ENCODE results near the gene SBK3.
"Not testable (repeated sequence)": the region's sequence is repeated elsewhere in the genome, so short reads cannot be mapped to it uniquely, and the experiment has no call there.

The SBK3 gene

DNA sequence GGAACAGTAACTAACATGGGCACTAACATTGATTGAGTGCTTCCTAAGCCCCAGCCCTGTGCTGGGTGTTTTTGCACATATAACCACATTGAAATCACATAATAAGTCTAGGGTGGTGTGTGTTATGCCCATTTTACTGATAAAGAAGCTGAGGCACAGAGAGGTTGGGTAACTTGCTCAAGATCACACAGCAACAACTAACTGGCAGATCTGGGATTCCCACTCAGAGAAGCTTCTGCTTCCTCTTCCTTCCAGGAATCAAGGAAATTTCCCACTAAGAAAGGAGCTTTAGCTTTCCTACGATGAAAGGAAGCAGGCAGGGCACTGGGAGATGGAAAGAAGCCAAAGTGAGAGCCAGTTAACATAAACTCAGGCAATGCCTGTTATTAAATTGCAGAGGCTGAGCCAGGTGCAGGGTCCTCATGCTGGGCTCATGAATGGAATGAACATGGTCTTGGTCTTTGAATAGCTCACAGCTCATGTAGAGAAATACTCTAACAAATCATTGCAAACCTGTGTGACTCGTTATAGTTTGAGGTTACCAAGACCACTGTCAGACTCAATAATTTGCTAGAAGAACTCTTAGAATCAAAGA lies 47.0 kb downstream of the SBK3 start:
- TF ChIP-seq ZNF768 (tag by site-specific recombination; IDR thresholded peaks at IDR 0.05): peak; percentile 89; the same call in 1 of the 2 replicates
- no peak for TF ChIP-seq ZFHX2 (tag by site-specific recombination; conservative IDR thresholded peaks at IDR 0.05)
- TF ChIP-seq, protein P1, sequence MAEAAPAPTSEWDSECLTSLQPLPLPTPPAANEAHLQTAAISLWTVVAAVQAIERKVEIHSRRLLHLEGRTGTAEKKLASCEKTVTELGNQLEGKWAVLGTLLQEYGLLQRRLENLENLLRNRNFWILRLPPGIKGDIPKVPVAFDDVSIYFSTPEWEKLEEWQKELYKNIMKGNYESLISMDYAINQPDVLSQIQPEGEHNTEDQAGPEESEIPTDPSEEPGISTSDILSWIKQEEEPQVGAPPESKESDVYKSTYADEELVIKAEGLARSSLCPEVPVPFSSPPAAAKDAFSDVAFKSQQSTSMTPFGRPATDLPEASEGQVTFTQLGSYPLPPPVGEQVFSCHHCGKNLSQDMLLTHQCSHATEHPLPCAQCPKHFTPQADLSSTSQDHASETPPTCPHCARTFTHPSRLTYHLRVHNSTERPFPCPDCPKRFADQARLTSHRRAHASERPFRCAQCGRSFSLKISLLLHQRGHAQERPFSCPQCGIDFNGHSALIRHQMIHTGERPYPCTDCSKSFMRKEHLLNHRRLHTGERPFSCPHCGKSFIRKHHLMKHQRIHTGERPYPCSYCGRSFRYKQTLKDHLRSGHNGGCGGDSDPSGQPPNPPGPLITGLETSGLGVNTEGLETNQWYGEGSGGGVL (tag by site-specific recombination; IDR thresholded peaks at IDR 0.05): no peak
- TF ChIP-seq IKZF3 (tag by site-specific recombination; IDR thresholded peaks at IDR 0.05): no peak
- ChIA-PET POLR2A (interaction anchor here (1.4 to 1.7 kb wide), 2 partner anchors 12 to 22 kb away, joined by 3 to 4 read pairs; partner anchors contain the start of gene ZNF628), CTCF (interaction anchor here (0.6 to 2.3 kb wide), 5 partner anchors 31 to 673 kb away, joined by 3 to 24 read pairs (median 3); no protein-coding TSS in a partner anchor)
- Histone ChIP-seq H3K27ac (ENCODE audit: extremely low read depth, low read depth, low read length) (no peak overlapping the region), H3K4me3 (ENCODE audit: low read depth, low read length) (no peak overlapping the region), H3K9me3 (ENCODE audit: control insufficient read depth, insufficient read depth, low read depth, low read length) (no peaks in the 10 kb centered on the region), H3K36me3 (ENCODE audit: control insufficient read depth in 2 of 2, insufficient read depth in 1 of 2, low read length in 2 of 2) (no peaks in the 10 kb centered on the region), H3K4me1 (ENCODE audit: control insufficient read depth, insufficient read depth, low read length) (no peaks in the 10 kb centered on the region)

DNA sequence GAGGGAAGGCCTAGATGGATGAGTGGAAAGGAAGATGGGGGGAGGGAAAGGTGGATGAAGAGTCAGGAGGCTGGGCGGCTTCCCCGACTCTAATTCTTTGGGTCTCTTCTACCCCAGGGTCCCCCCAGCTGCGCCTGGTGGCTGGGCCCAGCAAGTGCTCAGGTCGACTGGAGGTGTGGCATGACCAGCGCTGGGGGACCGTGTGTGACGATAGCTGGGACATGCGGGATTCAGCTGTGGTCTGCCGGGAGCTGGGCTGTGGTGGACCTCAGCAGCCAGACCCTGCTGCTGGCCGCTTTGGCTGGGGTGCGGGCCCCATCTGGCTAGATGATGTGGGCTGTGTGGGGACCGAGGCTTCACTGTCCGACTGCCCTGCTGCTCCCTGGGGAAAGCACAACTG lies 47.6 kb downstream of the SBK3 start:
- CTCF ChIA-PET: interaction anchor here (1.3 to 2.3 kb wide), 2 partner anchors 30 to 357 kb away, joined by 3 to 24 read pairs; no protein-coding TSS in a partner anchor
- POLR2A ChIA-PET: interaction anchor here (1.4 to 1.8 kb wide), 3 partner anchors 11 to 21 kb away, joined by 3 to 8 read pairs (median 4); partner anchors contain the start of genes NAT14 and ZNF628
- H3K27ac ChIP-seq (ENCODE audit: extremely low read depth, low read depth, low read length): no peak overlapping the region

DNA sequence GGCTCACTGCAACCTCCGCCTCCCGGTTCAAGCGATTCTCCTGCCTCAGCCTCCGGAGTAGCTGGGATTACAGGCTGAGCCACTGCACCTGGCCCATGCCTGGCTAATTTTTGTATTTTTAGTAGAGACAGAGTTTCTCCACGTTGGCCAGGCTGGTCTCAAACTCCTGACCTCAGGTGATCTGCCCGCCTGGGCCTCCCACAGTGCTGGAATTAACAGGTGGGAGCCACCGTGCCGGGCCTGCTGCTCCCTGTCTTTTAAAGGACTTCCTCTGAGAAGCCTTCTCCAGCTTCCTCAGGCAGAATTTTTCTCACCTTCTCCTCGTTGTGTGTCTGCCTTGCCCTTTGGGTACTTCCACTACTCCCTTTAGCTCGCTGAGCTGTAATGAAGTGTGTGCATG lies 48.5 kb downstream of the SBK3 start:
- not testable (repeated sequence) for H3K36me3 ChIP-seq (ENCODE audit: control insufficient read depth in 2 of 2, insufficient read depth in 1 of 2, low read length in 2 of 2); H3K27ac ChIP-seq (ENCODE audit: extremely low read depth, low read depth, low read length); H3K4me1 ChIP-seq (ENCODE audit: control insufficient read depth, insufficient read depth, low read length); H3K9me3 ChIP-seq (ENCODE audit: control insufficient read depth, insufficient read depth, low read depth, low read length); H3K4me3 ChIP-seq (ENCODE audit: low read depth, low read length)
- CTCF ChIA-PET: interaction anchor here (0.9 to 2.6 kb wide), 2 partner anchors 29 to 196 kb away, joined by 3 to 14 read pairs; no protein-coding TSS in a partner anchor
- TF ChIP-seq SCRT2 (tag by site-specific recombination; IDR thresholded peaks at IDR 0.05): peak; percentile 63; the same call in 1 of the 2 replicates
- POLR2A ChIA-PET: interaction anchor here (1.5 to 1.8 kb wide), 2 partner anchors 12 to 20 kb away, joined by 7 to 8 read pairs; partner anchors contain the start of genes NAT14 and ZNF628

More for the DNA sequence above, 47.6 kb downstream of the SBK3 start:
- Histone ChIP-seq H3K4me3 (ENCODE audit: low read depth, low read length) (no peak overlapping the region), H3K36me3 (ENCODE audit: control insufficient read depth in 2 of 2, insufficient read depth in 1 of 2, low read length in 2 of 2) (no peaks in the 10 kb centered on the region), H3K4me1 (ENCODE audit: control insufficient read depth, insufficient read depth, low read length) (no peaks in the 10 kb centered on the region), H3K9me3 (ENCODE audit: control insufficient read depth, insufficient read depth, low read depth, low read length) (no peaks in the 10 kb centered on the region)
- TF ChIP-seq ZNF664 (tag by site-specific recombination; IDR thresholded peaks at IDR 0.05) (no peak), ZNF549 (tag by site-specific recombination; IDR thresholded peaks at IDR 0.05) (no peak), ZNF324 (tag by site-specific recombination; IDR thresholded peaks at IDR 0.05) (no peak), ZNF335 (tag by site-specific recombination; conservative IDR thresholded peaks at IDR 0.05) (no peak), ZNF366 (tag by site-specific recombination; conservative IDR thresholded peaks at IDR 0.05) (0 out of 2 replicates have a peak, but pooled peaks have one; percentile 41)

DNA sequence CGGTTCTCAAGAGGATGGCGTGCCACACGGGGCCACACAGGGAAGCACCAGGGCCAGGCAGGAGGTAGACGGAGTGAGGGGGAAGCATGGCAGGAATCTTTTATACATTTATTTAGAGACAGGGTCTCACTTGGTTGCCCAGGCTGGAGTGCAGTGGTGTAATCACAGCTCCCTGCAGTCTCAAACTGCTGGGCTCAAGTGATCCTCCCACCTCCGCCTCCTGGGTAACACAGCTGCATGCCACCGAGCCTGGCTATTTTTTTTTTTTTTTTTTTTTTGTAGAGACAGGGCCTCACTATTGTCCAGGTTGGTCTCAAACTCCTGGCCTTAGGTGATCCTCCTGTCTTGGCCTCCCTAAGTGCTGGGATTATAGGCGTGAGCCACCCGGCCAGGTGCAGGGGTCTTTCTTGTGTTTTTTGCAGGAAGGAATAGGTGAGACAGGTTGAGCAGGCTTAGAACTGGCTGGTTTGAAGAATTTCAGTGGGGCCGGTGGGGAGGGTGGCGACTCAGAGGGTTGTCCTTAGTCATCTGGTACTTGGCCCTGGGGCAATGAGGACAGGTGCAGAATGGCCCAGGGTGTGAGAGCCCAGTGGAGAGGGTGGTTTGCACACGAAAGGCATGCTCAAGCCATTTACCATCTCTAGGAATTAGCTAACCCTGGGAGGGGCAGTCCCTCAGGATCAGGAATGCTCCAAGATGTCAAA lies 49.5 kb downstream of the SBK3 start:
- Histone ChIP-seq H3K4me3 (ENCODE audit: low read depth, low read length) (no peak overlapping the region), H3K36me3 (ENCODE audit: control insufficient read depth in 2 of 2, insufficient read depth in 1 of 2, low read length in 2 of 2) (no peaks in the 10 kb centered on the region), H3K9me3 (ENCODE audit: control insufficient read depth, insufficient read depth, low read depth, low read length) (no peaks in the 10 kb centered on the region), H3K27ac (ENCODE audit: extremely low read depth, low read depth, low read length) (no peak overlapping the region), H3K4me1 (ENCODE audit: control insufficient read depth, insufficient read depth, low read length) (no peaks in the 10 kb centered on the region)
- POLR2A ChIA-PET: interaction anchor here (0.7 to 1.8 kb wide), 6 partner anchors 11 to 1380 kb away, joined by 3 to 8 read pairs (median 6); partner anchors contain the start of genes NAT14, PRPF31 and ZNF628
- TF ChIP-seq ZIC2 (tag by site-specific recombination; IDR thresholded peaks at IDR 0.05): peak; percentile 98
- TF ChIP-seq ZFHX2 (tag by site-specific recombination; conservative IDR thresholded peaks at IDR 0.05): peak; percentile 56
- TF ChIP-seq, protein P2, sequence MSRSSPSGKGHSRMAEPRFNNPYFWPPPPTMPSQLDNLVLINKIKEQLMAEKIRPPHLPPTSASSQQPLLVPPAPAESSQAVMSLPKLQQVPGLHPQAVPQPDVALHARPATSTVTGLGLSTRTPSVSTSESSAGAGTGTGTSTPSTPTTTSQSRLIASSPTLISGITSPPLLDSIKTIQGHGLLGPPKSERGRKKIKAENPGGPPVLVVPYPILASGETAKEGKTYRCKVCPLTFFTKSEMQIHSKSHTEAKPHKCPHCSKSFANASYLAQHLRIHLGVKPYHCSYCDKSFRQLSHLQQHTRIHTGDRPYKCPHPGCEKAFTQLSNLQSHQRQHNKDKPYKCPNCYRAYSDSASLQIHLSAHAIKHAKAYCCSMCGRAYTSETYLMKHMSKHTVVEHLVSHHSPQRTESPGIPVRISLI (tag by site-specific recombination; IDR thresholded peaks at IDR 0.05): peak; percentile 57; the same call in 1 of the 2 replicates
- no peak for TF ChIP-seq OVOL3 (tag by site-specific recombination; IDR thresholded peaks at IDR 0.05)
- CTCF ChIA-PET: interaction anchor here (0.8 to 2.6 kb wide), 3 partner anchors 9 to 336 kb away, joined by 3 to 18 read pairs (median 14); no protein-coding TSS in a partner anchor
